Sciatic nerve (tissue), 1 donor: ENCODE data around the gene ANXA4. TPM values are rescaled to one million over a fixed set of nuclear protein-coding genes. Genes with fewer than 3 reads are reported as not detected.

Source experiments
- total RNA-seq: library from RNA; stranded (reverse); fragmentation: NEBNext Ultra II Directional; extraction: Animal tissue kit (Norgen Biotek cat#: 25700); gene quantifications from one replicate; pipeline ENCODE4 v1.2.1, GENCODE V29; 2021
- donor health status: DM: no; HTN: no; CAD: no.

ANXA4 gene
- total RNA-seq, 1 donor from 2014 or later, result 117 TPM

Other genes starting within 250 kb of the ANXA4 start
- 82.4 TPM for gene AAK1, start 98.4 kb upstream of the ANXA4 start, total RNA-seq
- 24.4 TPM for gene GMCL1, start 87.5 kb downstream of the ANXA4 start, total RNA-seq
- 46.9 TPM for gene SNRNP27, start 151.8 kb downstream of the ANXA4 start, total RNA-seq
- gene MXD1, start 173.0 kb downstream of the ANXA4 start, total RNA-seq, result 25.3 TPM
- 5.6 TPM for gene ASPRV1, start 219.5 kb downstream of the ANXA4 start, total RNA-seq